Large intestine (tissue), 3 donors: ENCODE data around the gene KCNQ1. TPM values are rescaled to one million over a fixed set of nuclear protein-coding genes. Genes with fewer than 3 reads are reported as not detected.
A peak's percentile ranks its signal among the peaks of the same experiment; 100 is the strongest.

Experiments used
- DNase-seq, 2 donors: peaks; one replicate each; pipeline versions ENCODE4 v3.0.0 to v3.0.0-alpha.2; 2013
- H3K27ac ChIP-seq: one replicate; pipeline ENCODE4 v1.5.1; 2013; ENCODE audit warnings: low read length
- H3K27me3 ChIP-seq: 2 replicates; pipeline ENCODE4 v1.6.1; 2013; ENCODE audit warnings: low read length; ENCODE audit not compliant: control insufficient read depth, insufficient read depth
- H3K36me3 ChIP-seq: 2 replicates; pipeline ENCODE4 v1.6.1; 2013; ENCODE audit warnings: low read length; ENCODE audit not compliant: control insufficient read depth, insufficient read depth
- H3K4me1 ChIP-seq: one replicate; pipeline ENCODE4 v1.6.1; 2013; ENCODE audit warnings: low read length; ENCODE audit not compliant: control insufficient read depth, insufficient read depth
- H3K4me3 ChIP-seq: one replicate; pipeline ENCODE4 v1.5.1; 2013; ENCODE audit warnings: low read length
- H3K9me3 ChIP-seq: one replicate; pipeline ENCODE4 v1.6.1; 2013; ENCODE audit warnings: mild to moderate bottlenecking, low read depth, low read length, moderate library complexity; ENCODE audit not compliant: control insufficient read depth
- WGBS: methylation state at CpG from one replicate; pipeline ENCODE4 v1.1.5; 2013; ENCODE audit warnings: low lambda C conversion rate; ENCODE audit not compliant: insufficient coverage; 5-methylcytosine and 5-hydroxymethylcytosine counted together
- polyA plus RNA-seq: library from polyadenylated mRNA; unstranded; fragments of 120-200 nt; gene quantifications from one replicate; pipeline ENCODE4 v1.2.1, GENCODE V29; 2013

KCNQ1 gene
- polyA plus RNA-seq, 1 donor: 19.5 TPM

- no peak overlapping the region for H3K4me3 ChIP-seq
- peaks cover 5% of the 10 kb centered on the region for H3K9me3 ChIP-seq
- no peaks in the 10 kb centered on the region for H3K36me3 ChIP-seq
- no CpG with 5 or more reads among the region's 7 CpGs for WGBS
- no peaks in the 10 kb centered on the region for H3K4me1 ChIP-seq
- no peaks in the 10 kb centered on the region for H3K27me3 ChIP-seq
- no peak overlapping the region for H3K27ac ChIP-seq
- no peak for DNase-seq
These were observed 53.9 kb downstream of the KCNQ1 start for GRCh38 chr11:2498750-2499149.

GRCh38 chr11:2507212-2507901, 62.5 kb downstream of the KCNQ1 start:
- no peak overlapping the region for H3K4me3 ChIP-seq
- no peaks in the 10 kb centered on the region for H3K27me3 ChIP-seq
- no peak overlapping the region for H3K27ac ChIP-seq
- no peak for DNase-seq
- WGBS: 100% methylated on average over 1 of the region's 13 CpGs
- peaks cover under 1% of the 10 kb centered on the region for H3K4me1 ChIP-seq
- H3K9me3 ChIP-seq: no peaks in the 10 kb centered on the region
- H3K36me3 ChIP-seq: no peaks in the 10 kb centered on the region

- WGBS: no CpG with 5 or more reads among the region's 12 CpGs
- H3K4me3 ChIP-seq: no peak overlapping the region
- H3K9me3 ChIP-seq: no peaks in the 10 kb centered on the region
- no peaks in the 10 kb centered on the region for H3K27me3 ChIP-seq
- peaks cover 8% of the 10 kb centered on the region for H3K4me1 ChIP-seq
- no peaks in the 10 kb centered on the region for H3K36me3 ChIP-seq
- no peak for DNase-seq
- H3K27ac ChIP-seq: no peak overlapping the region
These were observed 63.3 kb downstream of the KCNQ1 start for GRCh38 chr11:2507945-2508749.

DNA sequence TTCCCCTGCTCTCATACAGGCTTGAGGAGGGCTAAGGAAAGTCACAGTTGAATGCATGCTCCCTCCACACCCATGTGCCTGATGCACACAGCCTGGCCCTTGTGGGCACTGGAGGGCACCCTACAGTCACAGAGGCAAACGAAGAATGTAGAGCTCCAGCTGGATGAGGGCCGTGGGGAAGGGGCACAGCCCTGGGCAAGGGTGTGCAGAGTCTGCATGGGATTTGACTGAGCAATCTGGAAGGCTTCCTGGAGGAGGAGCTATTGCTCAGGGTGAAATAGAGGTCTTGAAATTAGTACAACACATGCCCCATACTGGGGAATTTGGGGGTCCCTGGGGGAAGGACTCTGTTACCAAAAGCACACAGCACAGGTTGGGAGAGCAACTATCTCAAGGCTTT, 64.0 kb downstream of the KCNQ1 start:
- no CpG with 5 or more reads among the region's 2 CpGs for WGBS
- no peak overlapping the region for H3K4me3 ChIP-seq

DNA sequence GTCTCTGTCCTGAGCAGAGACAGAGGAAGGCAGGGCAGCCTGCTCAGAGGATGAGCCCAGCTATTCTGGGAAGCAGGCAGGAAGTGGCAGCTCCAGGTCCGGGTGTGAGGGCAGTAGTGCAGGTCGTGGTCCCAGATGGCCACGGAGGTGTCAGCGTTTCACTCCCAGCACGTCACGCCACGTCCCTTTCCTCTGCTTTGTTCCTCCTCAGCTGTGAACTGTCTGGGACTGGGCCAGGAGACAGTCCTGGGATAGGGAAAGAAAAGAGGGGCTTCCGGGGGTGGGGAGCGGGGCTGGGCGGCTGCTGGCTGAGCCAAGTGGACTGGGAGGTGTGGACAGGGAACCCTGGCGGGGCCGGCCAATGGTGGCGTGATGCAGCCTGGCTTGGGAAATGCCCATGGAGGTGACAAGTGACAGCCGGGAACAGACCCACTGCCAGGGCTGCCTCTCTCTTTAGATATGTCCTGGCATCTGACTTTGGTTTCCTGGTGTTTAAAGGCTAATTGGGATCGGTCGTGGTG, 64.7 kb downstream of the KCNQ1 start:
- Histone ChIP-seq H3K27me3 (no peaks in the 10 kb centered on the region), H3K36me3 (no peaks in the 10 kb centered on the region), H3K27ac (no peak overlapping the region), H3K4me3 (no peak overlapping the region), H3K9me3 (no peaks in the 10 kb centered on the region), H3K4me1 (peaks cover 17% of the 10 kb centered on the region)
- no peak for DNase-seq
- WGBS: no CpG with 5 or more reads among the region's 16 CpGs

More for the DNA sequence above, 64.0 kb downstream of the KCNQ1 start:
- no peaks in the 10 kb centered on the region for H3K27me3 ChIP-seq
- H3K9me3 ChIP-seq: no peaks in the 10 kb centered on the region
- no peak for DNase-seq
- no peak overlapping the region for H3K27ac ChIP-seq
- H3K4me1 ChIP-seq: peaks cover 14% of the 10 kb centered on the region
- no peaks in the 10 kb centered on the region for H3K36me3 ChIP-seq

GRCh38 chr11:2510626-2511402, 66.0 kb downstream of the KCNQ1 start:
- Histone ChIP-seq H3K4me3 (no peak overlapping the region), H3K27ac (no peak overlapping the region), H3K36me3 (no peaks in the 10 kb centered on the region), H3K4me1 (peaks cover 17% of the 10 kb centered on the region), H3K27me3 (no peaks in the 10 kb centered on the region), H3K9me3 (no peaks in the 10 kb centered on the region)
- DNase-seq: no peak
- WGBS: no CpG with 5 or more reads among the region's 16 CpGs

DNA sequence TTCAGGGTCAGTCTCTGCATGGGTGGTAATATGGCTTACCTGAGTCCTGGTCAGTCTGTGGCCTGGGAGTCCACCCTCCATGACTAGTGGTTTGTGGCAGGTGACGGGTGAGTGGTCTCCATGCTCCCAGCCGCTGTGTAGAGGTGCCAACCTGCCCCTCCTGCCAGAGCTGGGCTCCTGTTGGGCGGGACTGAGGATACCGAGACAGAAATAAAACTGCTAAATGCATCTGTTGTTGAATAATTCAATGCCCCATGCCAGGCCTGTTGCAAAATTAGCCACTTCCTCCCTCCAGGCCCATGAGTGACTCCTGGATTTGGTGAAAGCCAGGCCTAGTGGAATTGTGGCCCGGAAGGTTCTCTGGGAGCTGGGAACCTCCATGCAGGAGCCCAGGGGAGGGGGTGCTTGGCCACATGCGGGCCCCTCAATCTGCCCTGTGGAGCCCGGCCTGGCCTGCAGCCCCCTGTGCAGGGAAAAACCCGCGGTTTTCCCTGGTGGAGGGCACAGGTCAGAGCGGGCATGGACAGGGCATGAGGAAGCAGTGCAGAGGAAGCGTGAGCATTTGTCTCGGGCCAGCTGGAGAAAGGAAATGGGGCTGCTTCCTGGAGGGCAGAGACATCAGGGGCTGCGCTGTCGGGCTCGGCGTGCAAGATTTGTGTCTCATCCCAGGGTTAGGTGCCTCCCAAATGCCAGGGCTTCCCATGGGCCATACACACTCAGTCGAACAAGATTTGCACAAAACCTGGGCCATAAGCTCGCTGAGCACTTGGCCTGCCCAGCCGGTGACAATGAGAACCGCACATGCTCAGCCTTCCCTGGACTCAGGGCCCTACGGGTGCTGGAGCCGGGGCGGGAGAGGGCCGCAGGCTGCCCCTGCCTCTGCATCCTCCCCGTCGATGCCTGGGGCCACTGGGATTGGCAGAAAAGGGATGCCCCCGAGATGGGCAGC, 66.9 kb downstream of the KCNQ1 start:
- Histone ChIP-seq H3K9me3 (no peaks in the 10 kb centered on the region), H3K27ac (no peak overlapping the region), H3K4me3 (no peak overlapping the region), H3K36me3 (no peaks in the 10 kb centered on the region), H3K27me3 (no peaks in the 10 kb centered on the region), H3K4me1 (peaks cover 17% of the 10 kb centered on the region)
- no peak for DNase-seq
- WGBS: no CpG with 5 or more reads among the region's 27 CpGs

DNA sequence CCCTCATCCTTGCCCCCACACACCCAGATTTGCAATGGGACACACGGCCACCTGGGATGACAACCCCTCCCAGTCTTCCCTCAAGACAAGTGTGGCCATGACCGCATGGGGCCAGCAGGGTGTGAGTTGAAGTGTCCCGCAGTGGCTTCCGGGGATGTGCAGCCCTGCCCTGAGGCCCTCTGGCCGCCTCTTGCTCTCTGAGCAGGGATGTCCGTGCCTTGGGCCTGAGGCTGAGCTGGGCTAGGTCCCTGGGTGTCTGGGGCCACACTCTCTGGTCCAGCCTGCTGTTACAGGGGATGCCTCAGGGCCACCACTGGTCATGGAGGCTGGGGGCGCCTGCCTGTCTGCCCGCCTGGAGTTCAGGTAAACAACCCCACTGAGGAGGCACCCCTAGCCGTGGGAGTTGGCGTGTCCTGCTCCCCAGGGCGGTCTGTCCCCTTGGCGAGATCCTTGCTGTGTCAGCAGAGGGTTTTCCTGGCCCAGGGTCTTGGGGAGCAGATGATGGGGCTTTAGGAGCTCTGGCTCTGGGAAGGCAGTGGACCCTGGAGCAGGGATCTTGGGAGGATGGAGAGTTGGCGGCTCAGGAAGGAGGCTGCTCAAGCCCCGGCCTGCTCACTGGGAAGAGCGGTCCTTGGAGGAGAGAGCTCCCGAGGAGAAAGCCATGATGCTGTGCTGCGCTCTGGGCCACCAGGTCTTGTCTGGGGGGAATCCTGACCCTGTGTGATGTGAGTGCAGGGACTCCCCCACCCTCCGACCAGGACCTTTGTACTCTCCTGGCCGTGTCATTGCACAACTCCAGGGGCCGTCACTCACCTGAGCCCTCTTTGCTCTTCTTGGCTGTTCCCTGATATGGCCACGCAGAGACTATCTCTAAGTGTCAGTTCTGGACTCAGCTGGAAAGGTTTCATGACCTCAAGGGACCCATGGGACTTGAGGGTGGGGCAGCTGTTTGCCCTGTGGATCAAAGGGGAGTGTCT, 67.9 kb downstream of the KCNQ1 start:
- no CpG with 5 or more reads among the region's 21 CpGs for WGBS
- Histone ChIP-seq H3K4me1 (peaks cover 17% of the 10 kb centered on the region), H3K27ac (no peak overlapping the region), H3K36me3 (no peaks in the 10 kb centered on the region), H3K4me3 (no peak overlapping the region), H3K27me3 (no peaks in the 10 kb centered on the region), H3K9me3 (no peaks in the 10 kb centered on the region)
- peak; percentile 77 to 92 for DNase-seq

GRCh38 chr11:2513441-2513840, 68.6 kb downstream of the KCNQ1 start:
- Histone ChIP-seq H3K27me3 (no peaks in the 10 kb centered on the region), H3K27ac (no peak overlapping the region), H3K4me3 (no peak overlapping the region), H3K36me3 (no peaks in the 10 kb centered on the region), H3K9me3 (no peaks in the 10 kb centered on the region), H3K4me1 (peaks cover 17% of the 10 kb centered on the region)
- WGBS: no CpG with 5 or more reads among the region's 6 CpGs
- no peak for DNase-seq
